Stimulated activated CD4-positive, alpha-beta T cell treated with anti-CD3 and anti-CD28 coated beads, Interleukin-1b, Interleukin-23, amount 100 ng/mL, for 24 hours (primary cell): ENCODE data around the gene OR10X1.

ENCODE experiments used
- DNase-seq, 4 experiments: peaks; one replicate each; pipeline ENCODE4 v3.0.0-alpha.2; 2020; ENCODE audit warnings: low read depth in 4 of 4, low spot score in 1 of 4

The OR10X1 gene

GRCh38 chr1:158579733-158580132 is at the start of gene OR10X1:
TSS of gene OR10X1 (minus strand) at chr1:158579899. CDS start at chr1:158579899, 0 bp downstream.
- DNase-seq, result no peak

GRCh38 chr1:158613764-158614163 is 34.1 kb upstream of the OR10X1 start:
- no peak for DNase-seq

GRCh38 chr1:158611916-158612315 is 32.2 kb upstream of the OR10X1 start:
- DNase-seq, result no peak

GRCh38 chr1:158607296-158607695 is 27.6 kb upstream of the OR10X1 start:
- DNase-seq, result no peak

GRCh38 chr1:158604968-158605367 is 25.3 kb upstream of the OR10X1 start, which contains the start of gene OR10Z1:
TSS of gene OR10Z1 (plus strand) at chr1:158605268. CDS start at chr1:158606439, 1,171 bp downstream.
- no peak for DNase-seq

- DNase-seq, result no peak
Observed at GRCh38 chr1:158600735-158601134, 21.0 kb upstream of the OR10X1 start.

GRCh38 chr1:158586942-158587341 is 7.2 kb upstream of the OR10X1 start:
- DNase-seq, result no peak

GRCh38 chr1:158583962-158584361 is 4.3 kb upstream of the OR10X1 start:
- DNase-seq, result no peak

- no peak for DNase-seq
Observed at GRCh38 chr1:158577561-158577960, 2.1 kb downstream of the OR10X1 start.

GRCh38 chr1:158572226-158572625 is 7.5 kb downstream of the OR10X1 start:
- DNase-seq, result no peak

- DNase-seq, result no peak
Observed at GRCh38 chr1:158570480-158570879, 9.2 kb downstream of the OR10X1 start, which contains the start of gene OR6P1. TSS of gene OR6P1 (minus strand) at chr1:158570580. CDS start at chr1:158563604, 6,976 bp downstream.

GRCh38 chr1:158564608-158565007 is 15.1 kb downstream of the OR10X1 start:
- no peak for DNase-seq

- no peak for DNase-seq
Observed at GRCh38 chr1:158563853-158564252, 15.8 kb downstream of the OR10X1 start.

- no peak for DNase-seq
Observed at GRCh38 chr1:158559696-158560095, 20.0 kb downstream of the OR10X1 start.

- no peak for DNase-seq
Observed at GRCh38 chr1:158554352-158554751, 25.3 kb downstream of the OR10X1 start, which contains the start of gene OR6Y1. TSS of gene OR6Y1 (minus strand) at chr1:158554405. CDS start at chr1:158548105, 6,300 bp downstream.

GRCh38 chr1:158552296-158552695 is 27.4 kb downstream of the OR10X1 start:
- DNase-seq, result no peak

GRCh38 chr1:158547533-158547932 is 32.2 kb downstream of the OR10X1 start:
- no peak for DNase-seq

GRCh38 chr1:158537609-158538008 is 42.1 kb downstream of the OR10X1 start:
- DNase-seq, result no peak

- DNase-seq, result no peak
Observed at GRCh38 chr1:158534496-158534895, 45.2 kb downstream of the OR10X1 start.
